ENCODE data around the gene SLC19A1. TPM values are rescaled to one million over a fixed set of nuclear protein-coding genes. Genes with fewer than 3 reads are reported as not detected.
"Not testable (repeated sequence)": the region's sequence is repeated elsewhere in the genome, so short reads cannot be mapped to it uniquely, and the experiment has no call there.

Gene SLC19A1
- total RNA-seq, 4 donors from 2014 or later: 7.6 to 12.8 (median 10.3) TPM; not detected in 1

- intact Hi-C loops (cut with DNase I; ENCODE audit: low total_unique reads): no loop called here
- no peak overlapping the region for H3K4me3 ChIP-seq
- H3K9me3 ChIP-seq: no peaks in the 10 kb centered on the region
- H3K27ac ChIP-seq: no peak overlapping the region
- H3K4me1 ChIP-seq: no peaks in the 10 kb centered on the region
- H3K36me3 ChIP-seq: no peaks in the 10 kb centered on the region
- TF ChIP-seq, protein P1, sequence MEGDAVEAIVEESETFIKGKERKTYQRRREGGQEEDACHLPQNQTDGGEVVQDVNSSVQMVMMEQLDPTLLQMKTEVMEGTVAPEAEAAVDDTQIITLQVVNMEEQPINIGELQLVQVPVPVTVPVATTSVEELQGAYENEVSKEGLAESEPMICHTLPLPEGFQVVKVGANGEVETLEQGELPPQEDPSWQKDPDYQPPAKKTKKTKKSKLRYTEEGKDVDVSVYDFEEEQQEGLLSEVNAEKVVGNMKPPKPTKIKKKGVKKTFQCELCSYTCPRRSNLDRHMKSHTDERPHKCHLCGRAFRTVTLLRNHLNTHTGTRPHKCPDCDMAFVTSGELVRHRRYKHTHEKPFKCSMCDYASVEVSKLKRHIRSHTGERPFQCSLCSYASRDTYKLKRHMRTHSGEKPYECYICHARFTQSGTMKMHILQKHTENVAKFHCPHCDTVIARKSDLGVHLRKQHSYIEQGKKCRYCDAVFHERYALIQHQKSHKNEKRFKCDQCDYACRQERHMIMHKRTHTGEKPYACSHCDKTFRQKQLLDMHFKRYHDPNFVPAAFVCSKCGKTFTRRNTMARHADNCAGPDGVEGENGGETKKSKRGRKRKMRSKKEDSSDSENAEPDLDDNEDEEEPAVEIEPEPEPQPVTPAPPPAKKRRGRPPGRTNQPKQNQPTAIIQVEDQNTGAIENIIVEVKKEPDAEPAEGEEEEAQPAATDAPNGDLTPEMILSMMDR (IDR thresholded peaks at IDR 0.05): no peak
- TF ChIP-seq POLR2A (IDR thresholded peaks at IDR 0.05): no peak
- peak in 1 of 2 donors; percentile 11 for DNase-seq
- H3K27me3 ChIP-seq: no peaks in the 10 kb centered on the region
These were observed 40.3 kb downstream of the SLC19A1 start for GRCh38 chr21:45502006-45502345.

DNA sequence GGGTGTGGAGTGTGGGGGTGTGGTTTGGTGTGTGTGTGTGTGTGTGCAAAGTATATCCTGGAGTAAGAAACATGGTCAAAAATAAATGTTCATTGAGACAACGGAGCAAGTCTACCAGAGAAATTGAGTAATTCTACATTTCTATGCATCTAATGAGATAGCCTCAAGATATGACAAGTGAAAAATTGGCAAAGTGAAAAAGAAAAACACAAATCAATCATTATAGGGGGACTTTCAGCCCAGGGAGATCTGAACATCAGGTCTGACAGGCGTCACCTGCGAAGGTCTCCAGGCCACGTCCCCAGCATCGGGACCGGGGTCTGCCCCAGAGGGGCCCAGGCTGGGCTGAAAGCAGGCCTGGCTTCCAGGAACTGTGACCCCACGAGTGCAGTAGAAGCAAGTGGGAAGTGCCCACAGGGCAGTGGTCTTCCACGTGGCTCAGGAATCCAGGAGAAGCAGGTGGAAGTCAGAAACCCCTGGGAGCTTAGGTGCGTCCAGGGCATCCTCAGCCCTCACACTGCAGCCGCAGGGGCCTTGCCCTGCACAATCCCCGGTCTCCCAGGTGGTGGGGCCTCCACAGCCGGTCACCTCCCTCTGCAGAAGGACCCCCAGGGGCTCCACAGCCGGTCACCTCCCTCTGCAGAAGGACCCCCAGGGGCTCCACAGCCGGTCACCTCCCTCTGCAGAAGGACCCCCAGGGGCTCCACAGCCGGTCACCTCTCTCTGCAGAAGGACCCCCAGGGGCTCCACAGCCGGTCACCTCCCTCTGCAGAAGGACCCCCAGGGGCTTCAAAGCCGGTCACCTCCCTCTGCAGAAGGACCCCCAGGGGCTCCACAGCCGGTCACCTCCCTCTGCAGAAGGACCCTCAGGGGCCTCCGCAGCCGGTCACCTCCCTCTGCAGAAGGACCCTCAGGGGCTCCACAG is 40.9 kb downstream of the SLC19A1 start:
- H3K36me3 ChIP-seq; H3K9me3 ChIP-seq; H3K27me3 ChIP-seq; intact Hi-C loops (cut with DNase I; ENCODE audit: low total_unique reads); H3K4me1 ChIP-seq; H3K27ac ChIP-seq; H3K4me3 ChIP-seq: not testable (repeated sequence)
- DNase-seq: peak in 1 of 2 donors; percentile 9

- Histone ChIP-seq H3K27ac (no peak overlapping the region), H3K9me3 (no peaks in the 10 kb centered on the region), H3K36me3 (no peaks in the 10 kb centered on the region), H3K4me1 (no peaks in the 10 kb centered on the region), H3K27me3 (no peaks in the 10 kb centered on the region), H3K4me3 (no peak overlapping the region)
- intact Hi-C loops (cut with DNase I; ENCODE audit: low total_unique reads): no loop called here
- TF ChIP-seq, protein P1 (IDR thresholded peaks at IDR 0.05): no peak
- TF ChIP-seq POLR2A (IDR thresholded peaks at IDR 0.05): no peak
- DNase-seq: peak in 1 of 2 donors; percentile 11
These were observed 42.2 kb downstream of the SLC19A1 start for GRCh38 chr21:45499970-45500577.

DNA sequence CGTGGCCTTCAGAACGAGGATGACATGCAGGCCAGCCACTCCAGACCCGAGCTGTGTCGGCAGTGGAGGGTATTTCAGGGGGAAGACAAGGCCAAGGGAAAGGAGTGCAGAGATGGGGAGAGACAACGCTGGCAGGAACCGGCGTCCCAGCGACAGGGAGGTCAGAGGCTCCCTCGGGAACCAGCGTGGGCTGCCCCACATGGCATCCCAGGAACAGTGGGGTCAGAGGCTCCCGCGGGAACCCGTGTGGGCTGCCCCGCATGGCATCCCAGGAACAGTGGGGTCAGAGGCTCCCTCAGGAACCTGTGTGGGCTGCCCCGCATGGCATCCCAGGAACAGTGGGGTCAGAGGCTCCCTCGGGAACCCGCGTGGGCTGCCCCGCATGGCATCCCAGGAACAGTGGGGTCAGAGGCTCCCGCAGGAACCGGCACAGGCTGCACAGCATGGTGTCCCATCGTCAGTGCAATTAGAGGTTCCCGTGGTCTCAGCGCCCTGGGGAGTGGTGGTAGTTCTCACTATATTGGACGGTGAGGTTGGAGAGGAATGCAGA is 43.0 kb downstream of the SLC19A1 start:
- TF ChIP-seq, protein P1 (IDR thresholded peaks at IDR 0.05): no peak
- TF ChIP-seq POLR2A (IDR thresholded peaks at IDR 0.05): no peak
- DNase-seq: peak in 1 of 2 donors; percentile 12
- Histone ChIP-seq H3K36me3 (no peaks in the 10 kb centered on the region), H3K27ac (no peak overlapping the region), H3K9me3 (no peaks in the 10 kb centered on the region), H3K4me1 (no peaks in the 10 kb centered on the region), H3K4me3 (no peak overlapping the region), H3K27me3 (no peaks in the 10 kb centered on the region)
- intact Hi-C loops (cut with DNase I; ENCODE audit: low total_unique reads): no loop called here

- peak in 1 of 2 donors; percentile 12 for DNase-seq
- H3K27ac ChIP-seq: no peak overlapping the region
- no peak overlapping the region for H3K4me3 ChIP-seq
- no peaks in the 10 kb centered on the region for H3K4me1 ChIP-seq
- TF ChIP-seq POLR2A (IDR thresholded peaks at IDR 0.05): no peak
- TF ChIP-seq, protein P1 (IDR thresholded peaks at IDR 0.05): no peak
- H3K27me3 ChIP-seq: no peaks in the 10 kb centered on the region
- intact Hi-C loops (cut with DNase I; ENCODE audit: low total_unique reads): no loop called here
- H3K36me3 ChIP-seq: no peaks in the 10 kb centered on the region
- H3K9me3 ChIP-seq: no peaks in the 10 kb centered on the region
These were observed 43.6 kb downstream of the SLC19A1 start for GRCh38 chr21:45498646-45499000.
